ENCODE measurements around the gene TP63. TPM values are rescaled to one million over a fixed set of nuclear protein-coding genes. Genes with fewer than 3 reads are reported as not detected.

TP63 gene
- total RNA-seq, 1 donor from 2014 or later: 0.35 TPM

GRCh38 chr3:189808246-189809007 lies 177.2 kb downstream of the TP63 start:
- no peak for DNase-seq (ENCODE audit: low spot score)

DNA sequence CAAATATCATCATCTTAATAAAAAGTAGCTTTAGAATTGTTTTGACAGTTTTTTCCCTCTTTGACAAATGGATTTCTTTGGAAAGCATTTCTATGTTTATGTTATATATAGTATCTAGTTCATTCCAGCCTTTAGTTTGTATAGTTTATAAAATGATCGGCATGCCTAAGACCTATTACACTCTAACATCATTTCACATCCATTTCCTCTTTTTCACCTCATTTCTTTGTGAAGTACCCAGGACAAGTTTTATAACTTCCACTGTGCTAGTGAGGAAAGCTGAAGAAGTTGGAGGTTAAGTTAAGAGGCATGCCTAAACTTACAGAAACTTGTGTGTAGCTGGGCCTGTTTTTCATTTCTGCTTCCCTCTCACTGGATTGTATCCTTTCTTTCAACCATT lies 178.4 kb downstream of the TP63 start:
- DNase-seq (ENCODE audit: low spot score): no peak

- DNase-seq (ENCODE audit: low spot score): no peak
Observed at GRCh38 chr3:189812806-189813465, 181.7 kb downstream of the TP63 start.

GRCh38 chr3:189813647-189814240 lies 182.6 kb downstream of the TP63 start:
- DNase-seq (ENCODE audit: low spot score): no peak

GRCh38 chr3:189820365-189820720 lies 189.2 kb downstream of the TP63 start:
- no peak for DNase-seq (ENCODE audit: low spot score)

DNA sequence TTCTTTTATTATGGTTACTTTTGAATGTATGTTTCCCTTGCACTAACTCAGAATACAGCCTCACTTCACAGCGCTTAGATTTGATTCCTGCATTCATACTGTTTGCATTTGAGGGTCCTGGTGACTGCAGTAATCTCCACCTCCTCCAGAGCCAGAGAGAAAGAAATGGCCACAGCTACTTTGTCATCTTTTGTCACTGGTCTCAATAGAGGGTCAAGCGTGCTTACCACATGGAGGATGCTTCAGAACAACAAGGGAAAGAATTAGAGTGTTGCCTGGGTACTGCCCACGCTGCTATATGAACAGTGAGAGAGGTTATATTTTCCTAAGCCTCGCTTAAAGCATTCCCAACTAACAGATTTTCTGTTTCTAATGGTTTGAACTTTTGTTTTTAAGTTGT lies 190.1 kb downstream of the TP63 start:
- no peak for DNase-seq (ENCODE audit: low spot score)

GRCh38 chr3:189822726-189823125 lies 191.5 kb downstream of the TP63 start:
- no peak for DNase-seq (ENCODE audit: low spot score)

DNA sequence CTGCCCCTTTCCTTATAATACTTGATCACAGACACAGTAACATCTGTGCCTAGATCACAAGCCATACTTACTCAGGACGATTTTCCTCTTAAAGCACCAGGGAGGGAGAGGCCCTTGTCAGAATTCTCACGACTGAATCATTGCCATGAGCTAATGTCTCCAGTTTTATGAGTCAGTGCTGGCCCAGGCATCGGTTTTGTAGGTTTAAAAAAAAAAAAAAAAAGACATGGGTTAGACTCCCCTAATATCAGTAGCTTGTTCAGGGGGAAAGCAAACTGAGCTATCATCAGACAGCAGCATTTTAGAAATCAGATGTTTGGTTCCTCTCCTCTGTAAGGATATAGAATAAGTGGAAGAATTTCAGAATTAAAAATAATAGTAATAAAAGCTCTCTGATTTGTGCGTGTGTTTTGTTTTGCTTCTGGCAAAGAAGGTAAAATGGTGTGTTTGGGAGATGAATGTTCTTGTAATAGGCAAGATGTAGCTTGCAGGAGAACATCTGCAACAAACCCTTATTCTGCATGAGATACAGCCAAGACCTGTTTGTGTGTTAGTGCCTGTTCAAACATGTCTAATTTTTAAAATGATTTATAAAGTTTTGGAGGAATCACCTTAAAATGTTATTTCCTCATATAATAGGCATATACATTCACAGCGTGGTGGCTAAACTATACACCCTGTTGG lies 193.6 kb downstream of the TP63 start:
- no peak for DNase-seq (ENCODE audit: low spot score)

GRCh38 chr3:189826566-189826965 lies 195.4 kb downstream of the TP63 start:
- DNase-seq (ENCODE audit: low spot score): no peak

GRCh38 chr3:189827108-189827507 lies 195.9 kb downstream of the TP63 start:
- DNase-seq (ENCODE audit: low spot score): no peak

DNA sequence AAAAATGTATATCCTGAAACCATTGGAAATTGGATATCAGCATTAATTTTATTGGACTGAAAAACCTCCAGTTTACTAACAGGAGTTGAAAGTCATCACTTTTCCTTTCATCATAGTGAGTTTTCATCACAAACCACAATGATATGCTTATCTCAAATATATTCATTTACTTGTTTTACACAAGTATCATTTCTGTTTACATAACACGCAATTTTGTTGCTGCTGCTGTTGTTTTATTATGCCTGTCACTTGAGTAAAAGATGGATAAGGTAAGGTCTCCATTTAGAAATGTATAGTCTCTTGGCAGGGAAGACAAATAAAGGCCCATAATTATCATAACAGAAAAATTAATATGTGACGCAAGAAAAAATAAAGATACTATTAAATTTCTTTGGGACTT lies 199.2 kb downstream of the TP63 start:
- DNase-seq (ENCODE audit: low spot score): no peak

DNA sequence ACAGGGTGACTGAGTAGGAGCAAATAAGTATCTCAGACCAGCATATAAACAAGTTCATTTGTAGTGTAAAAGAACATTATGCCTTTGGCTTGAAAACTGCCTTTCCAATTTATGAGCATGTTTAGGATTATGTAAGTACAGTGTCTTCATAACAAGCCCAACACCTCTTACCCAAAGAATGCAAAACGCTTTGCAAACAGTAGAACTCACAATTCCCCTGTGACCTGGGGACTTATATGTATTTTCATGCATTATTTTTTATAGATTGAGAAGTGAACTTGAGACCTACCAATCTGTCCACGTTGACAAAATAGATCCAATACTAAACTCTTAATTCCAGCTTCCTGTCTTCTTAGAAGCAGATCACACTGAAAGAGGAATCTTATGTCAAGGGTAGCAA lies 202.1 kb downstream of the TP63 start:
- DNase-seq (ENCODE audit: low spot score): no peak

- no peak for DNase-seq (ENCODE audit: low spot score)
Observed at GRCh38 chr3:189833996-189834395, 202.8 kb downstream of the TP63 start.

- DNase-seq (ENCODE audit: low spot score): no peak
Observed at GRCh38 chr3:189834462-189834861, 203.3 kb downstream of the TP63 start.

DNA sequence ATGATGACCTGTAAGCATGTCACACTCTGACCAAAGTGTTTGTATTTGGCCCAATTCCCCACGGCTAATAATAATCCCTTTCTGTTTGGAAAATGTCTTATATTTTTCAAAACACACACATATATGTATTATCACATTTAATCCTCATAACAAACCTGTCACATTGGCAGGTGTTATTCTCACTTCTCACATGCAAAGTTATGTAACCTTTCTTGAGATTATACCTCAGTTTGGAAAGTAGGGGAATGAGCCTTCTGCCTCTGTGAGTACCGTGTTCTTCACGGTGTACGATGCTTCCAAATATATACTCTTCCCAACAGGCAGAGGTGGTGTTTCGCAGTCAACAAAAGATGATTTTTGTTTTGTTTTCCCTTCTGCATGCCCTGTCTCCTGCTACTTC lies 205.6 kb downstream of the TP63 start:
- DNase-seq (ENCODE audit: low spot score): no peak

DNA sequence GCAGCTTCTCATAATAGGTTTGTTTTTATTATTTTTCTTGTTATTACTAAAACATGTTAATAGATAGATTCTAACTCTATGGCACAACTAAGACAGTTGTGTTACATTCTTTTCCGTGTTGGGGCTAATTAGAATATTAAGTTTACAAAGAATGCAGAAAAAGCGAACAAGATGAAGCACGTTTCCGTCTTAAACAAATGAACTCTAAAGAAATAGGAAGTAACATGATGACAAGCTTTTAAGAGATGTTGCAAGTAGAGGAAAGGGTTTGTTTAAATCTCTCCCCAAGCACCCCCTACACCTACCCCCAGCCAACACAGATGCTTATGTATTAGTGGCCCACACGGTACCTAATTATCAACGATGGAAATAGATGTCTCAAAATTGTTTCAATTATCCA lies 207.1 kb downstream of the TP63 start:
- no peak for DNase-seq (ENCODE audit: low spot score)

DNA sequence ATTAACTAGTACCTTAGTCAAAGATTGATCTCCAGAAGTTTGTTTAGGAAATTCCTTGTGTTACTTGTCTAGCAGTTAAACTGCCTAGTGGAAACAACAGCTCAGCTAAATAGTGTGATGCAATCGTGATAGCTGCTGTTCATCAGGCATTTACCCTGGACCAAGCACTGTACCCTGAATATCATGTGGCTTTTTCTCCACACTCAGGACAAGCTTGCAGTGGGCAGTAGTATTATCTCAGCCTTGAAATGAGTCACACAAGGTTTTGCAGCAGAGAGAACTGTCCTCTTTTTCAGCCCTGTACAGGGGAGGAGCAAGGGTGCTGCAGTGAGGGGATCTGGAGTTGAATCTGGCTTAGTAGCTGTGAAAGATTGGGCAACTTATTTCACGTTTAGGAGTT lies 208.4 kb downstream of the TP63 start:
- DNase-seq (ENCODE audit: low spot score): no peak

DNA sequence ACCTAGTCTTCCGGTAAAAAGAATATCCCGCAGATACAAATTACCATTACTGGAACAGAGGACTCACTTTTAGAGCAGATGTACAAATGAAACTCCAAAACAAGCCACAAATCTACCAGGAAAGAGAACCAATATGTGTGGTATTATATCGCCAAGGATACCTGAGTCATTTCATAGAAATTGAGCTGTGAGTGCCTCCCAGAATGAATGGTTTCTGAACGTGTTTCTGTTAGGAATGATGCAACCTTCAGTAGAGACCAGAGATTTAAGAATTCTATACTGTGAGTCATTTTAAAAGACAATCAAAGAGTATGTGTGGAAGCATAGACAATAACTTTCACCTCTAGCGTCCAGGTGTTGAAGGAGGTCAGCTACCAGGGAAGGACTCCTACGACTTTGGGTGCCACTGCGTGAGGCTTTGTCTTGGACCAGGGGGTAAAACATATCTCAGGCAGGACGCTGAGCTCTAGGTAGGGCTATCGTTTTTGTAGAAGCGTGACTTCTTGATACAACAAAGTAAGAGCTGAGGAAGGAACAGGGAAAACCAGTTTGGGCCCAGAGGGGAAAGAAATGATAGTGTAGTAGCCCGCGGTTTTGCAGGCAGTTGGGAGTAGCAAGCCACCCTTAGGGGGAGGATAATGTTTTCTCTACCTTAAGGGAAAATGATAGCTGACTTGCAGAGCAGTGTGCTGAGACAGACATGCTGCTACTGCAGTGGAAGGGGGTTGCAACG lies 210.4 kb downstream of the TP63 start:
- DNase-seq (ENCODE audit: low spot score): no peak

- DNase-seq (ENCODE audit: low spot score): no peak
Observed at GRCh38 chr3:189842681-189843602, 211.8 kb downstream of the TP63 start.

DNA sequence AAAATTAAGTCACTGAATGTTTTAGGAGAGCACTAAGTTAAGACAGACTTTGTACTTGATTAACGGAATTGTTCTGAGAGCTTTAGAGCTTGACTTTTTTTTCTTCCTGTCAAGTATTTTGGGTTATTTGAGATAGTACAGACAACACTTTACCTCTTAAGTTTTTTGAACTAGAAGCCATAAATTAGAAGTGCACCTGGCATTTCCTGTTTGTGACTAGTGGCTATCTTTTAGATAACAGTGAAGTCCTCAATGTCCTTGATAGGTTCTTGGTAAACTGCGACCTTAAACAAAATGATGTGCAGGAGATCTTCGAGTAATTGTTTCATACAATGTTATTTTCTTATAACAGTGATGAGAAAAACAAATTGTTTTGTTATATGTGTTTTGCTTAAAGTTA lies 213.9 kb downstream of the TP63 start:
- DNase-seq (ENCODE audit: low spot score): no peak
